NT2/D1 (cell line): ENCODE data around the gene MRI1.

Experiments used
- DNase-seq: peaks from one replicate; pipeline ENCODE4 v3.0.0-alpha.2; 2011; ENCODE audit warnings: low read depth, low spot score
- H3K27me3 ChIP-seq: 2 replicates; pipeline ENCODE4 v1.6.0; 2011; ENCODE audit warnings: mild to moderate bottlenecking; ENCODE audit not compliant: insufficient read length, insufficient read depth
- H3K36me3 ChIP-seq: 2 replicates; pipeline ENCODE4 v1.6.1; 2011; ENCODE audit warnings: mild to moderate bottlenecking, low read length, mixed read lengths; ENCODE audit not compliant: insufficient read depth, insufficient read length
- H3K4me1 ChIP-seq: 2 replicates; pipeline ENCODE4 v1.5.1; 2011; ENCODE audit not compliant: insufficient read depth, insufficient read length
- H3K4me3 ChIP-seq: 2 replicates; pipeline ENCODE4 v1.5.1; 2011; ENCODE audit warnings: low read depth; ENCODE audit not compliant: insufficient read length
- H3K9ac ChIP-seq: 2 replicates; pipeline ENCODE4 v1.6.0; 2011; ENCODE audit warnings: low read depth; ENCODE audit not compliant: insufficient read length
- H3K9me3 ChIP-seq: 2 replicates; pipeline ENCODE4 v1.5.1; 2011; ENCODE audit warnings: mild to moderate bottlenecking, low read length; ENCODE audit not compliant: insufficient read depth
- SUZ12 ChIP-seq: IDR thresholded peaks from 2 replicates; pipeline ENCODE4 v1.6.1; 2011; ENCODE audit not compliant: insufficient read length, insufficient read depth; ENCODE audit errors: extremely low read depth
- YY1 ChIP-seq: IDR thresholded peaks from 2 replicates; pipeline ENCODE4 v1.6.1; 2011; ENCODE audit not compliant: insufficient read length, insufficient read depth
- ZNF274 ChIP-seq: IDR thresholded peaks from 2 replicates; pipeline ENCODE4 v1.6.1; 2011; ENCODE audit warnings: mild to moderate bottlenecking, low read depth, low read length

Gene MRI1

DNA sequence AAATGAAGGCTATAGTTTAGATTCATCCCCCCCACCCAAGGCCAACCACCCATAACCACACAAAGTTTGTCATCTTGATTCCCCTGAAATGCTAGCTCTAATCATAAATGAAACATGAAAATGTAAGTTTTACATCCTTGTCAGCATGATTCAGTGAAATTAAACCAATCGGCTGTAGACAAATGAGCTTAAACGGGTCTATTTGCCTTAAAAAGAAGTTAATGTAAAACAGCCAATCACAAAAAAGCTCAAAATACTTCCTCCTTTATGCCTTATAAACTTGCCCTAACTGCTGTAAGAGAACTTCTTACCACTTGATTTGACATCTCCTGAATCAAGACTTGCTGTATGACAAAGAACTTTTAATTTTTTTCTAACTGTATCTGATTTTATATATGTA is 34.5 kb upstream of the MRI1 start:
- TF ChIP-seq ZNF274 = no peak
- TF ChIP-seq YY1 = no peak
- TF ChIP-seq SUZ12 = no peak
- Histone ChIP-seq H3K36me3 (peaks cover 16% of the 10 kb centered on the region), H3K9me3 (no peaks in the 10 kb centered on the region), H3K27me3 (no peaks in the 10 kb centered on the region), H3K4me1 (no peaks in the 10 kb centered on the region), H3K4me3 (no peak overlapping the region), H3K9ac (no peak overlapping the region)
- no peak for DNase-seq

DNA sequence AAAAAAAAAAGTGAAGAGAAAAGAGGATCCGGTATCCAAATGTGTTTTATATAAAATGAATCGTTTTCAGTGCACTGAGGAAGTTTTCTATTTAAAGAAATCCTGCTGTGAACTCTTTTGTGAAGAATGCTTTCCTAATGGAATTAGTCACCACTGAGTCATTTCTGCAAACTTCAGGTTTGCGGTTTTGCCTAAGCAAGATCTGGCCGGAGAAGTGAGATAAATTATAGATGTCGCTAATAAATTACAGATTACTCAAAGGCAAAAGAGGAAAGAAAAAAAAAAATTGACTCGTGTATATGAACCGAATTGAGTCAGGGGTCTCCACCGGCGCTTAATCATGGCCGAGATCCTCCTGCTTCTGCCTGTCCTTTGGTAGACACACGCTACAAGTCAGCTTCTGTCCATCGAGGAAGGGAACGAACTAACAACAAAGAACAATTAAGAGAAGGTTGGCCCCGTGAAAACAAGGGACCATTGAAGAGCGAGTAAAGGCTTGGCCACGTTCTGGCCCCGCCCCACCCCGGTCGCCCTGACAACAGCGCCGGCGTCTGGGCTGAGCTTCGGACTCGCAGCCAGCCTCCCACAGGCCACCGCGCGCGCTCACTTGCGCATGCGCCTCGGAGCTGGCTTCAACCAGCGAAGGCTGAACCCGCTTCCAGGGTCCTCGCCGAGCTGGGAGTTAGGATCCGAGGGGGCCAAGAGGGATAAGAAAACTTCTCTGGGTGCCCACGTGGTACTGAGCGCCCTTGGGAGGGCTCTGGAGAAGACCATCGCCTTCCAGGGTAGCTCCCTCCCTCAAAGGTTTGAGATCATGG is 33.0 kb upstream of the MRI1 start:
- DNase-seq = peak; percentile 95
- Histone ChIP-seq H3K27me3 (no peaks in the 10 kb centered on the region), H3K4me1 (no peaks in the 10 kb centered on the region), H3K9ac (peak overlapping the region; percentile 96), H3K4me3 (peak overlapping the region; percentile 75), H3K9me3 (no peaks in the 10 kb centered on the region), H3K36me3 (peaks cover 19% of the 10 kb centered on the region)
- TF ChIP-seq YY1 = peak; percentile 19
- TF ChIP-seq SUZ12 = no peak
- TF ChIP-seq ZNF274 = no peak

DNA sequence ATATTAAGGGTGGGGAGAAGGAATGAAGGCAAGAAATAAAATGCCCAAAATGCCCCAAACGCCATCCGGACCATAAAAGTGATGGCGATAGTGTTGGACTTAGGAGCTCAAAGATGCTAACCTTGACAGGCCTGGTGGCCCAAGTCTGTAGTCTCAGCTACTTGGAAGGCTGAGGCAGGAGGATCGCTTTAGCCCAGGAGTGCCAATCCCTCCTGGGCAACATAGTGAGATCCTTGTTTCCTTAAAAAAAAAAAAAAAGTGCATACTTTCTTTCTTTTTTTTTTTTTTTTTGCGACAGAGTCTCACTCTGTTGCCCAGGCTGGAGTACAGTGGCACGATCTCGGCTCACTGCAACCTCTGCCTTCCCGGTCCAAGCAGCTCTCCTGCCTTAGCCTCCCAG is 32.0 kb upstream of the MRI1 start:
- Histone ChIP-seq H3K9me3 (no peaks in the 10 kb centered on the region), H3K4me3 (peak overlapping the region; percentile 75), H3K27me3 (no peaks in the 10 kb centered on the region), H3K4me1 (no peaks in the 10 kb centered on the region), H3K36me3 (peaks cover 26% of the 10 kb centered on the region), H3K9ac (peak overlapping the region; percentile 96)
- TF ChIP-seq YY1 (no peak), ZNF274 (no peak), SUZ12 (no peak)
- DNase-seq = no peak

DNA sequence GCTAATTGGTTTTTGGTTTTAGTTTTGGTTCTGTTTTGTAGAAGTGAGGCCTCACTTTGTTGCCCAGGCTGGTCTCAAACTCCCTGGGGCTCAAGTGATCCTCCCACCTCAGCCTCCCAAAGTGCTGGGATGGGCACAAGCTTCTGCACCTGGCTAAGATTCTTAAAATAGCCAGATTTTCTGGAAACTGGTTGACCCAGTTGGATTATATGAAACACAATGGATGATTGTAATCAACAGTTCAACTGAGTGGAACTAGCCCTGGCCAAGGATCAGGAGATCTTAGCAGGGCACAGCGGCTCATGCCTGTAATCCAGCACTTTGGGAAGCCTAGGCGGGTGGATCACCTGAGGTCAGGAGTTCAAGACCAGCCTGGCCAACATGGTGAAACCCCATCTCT is 29.6 kb upstream of the MRI1 start:
- H3K27me3 ChIP-seq = no peaks in the 10 kb centered on the region
- no peak for DNase-seq
- H3K36me3 ChIP-seq = peaks cover 30% of the 10 kb centered on the region
- TF ChIP-seq SUZ12 = no peak
- TF ChIP-seq YY1 = no peak
- TF ChIP-seq ZNF274 = no peak
- H3K9ac ChIP-seq = no peak overlapping the region
- H3K4me1 ChIP-seq = no peaks in the 10 kb centered on the region
- H3K4me3 ChIP-seq = no peak overlapping the region
- no peaks in the 10 kb centered on the region for H3K9me3 ChIP-seq

DNA sequence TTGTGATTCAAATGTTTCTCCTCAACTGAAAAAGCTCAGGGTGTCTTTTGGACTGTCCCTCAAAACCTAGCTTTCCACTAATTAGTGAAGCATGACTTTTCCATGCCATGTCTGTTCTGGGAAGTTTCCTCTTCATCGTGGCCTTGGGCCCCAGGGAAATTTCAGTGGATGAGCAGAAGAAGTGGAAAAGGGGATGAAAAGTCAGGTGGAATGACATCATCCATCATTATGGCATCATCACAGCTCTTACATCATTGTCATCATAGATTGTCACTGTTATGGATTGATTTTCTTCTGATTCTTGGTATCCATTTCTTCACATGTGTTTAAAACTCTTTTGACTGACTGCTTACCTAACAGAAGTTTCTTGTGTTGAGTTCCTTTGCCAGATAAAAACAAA is 26.2 kb upstream of the MRI1 start:
- H3K36me3 ChIP-seq = peaks cover 40% of the 10 kb centered on the region
- H3K4me1 ChIP-seq = peaks cover 8% of the 10 kb centered on the region
- no peaks in the 10 kb centered on the region for H3K9me3 ChIP-seq
- DNase-seq = no peak
- no peak overlapping the region for H3K4me3 ChIP-seq
- no peak for TF ChIP-seq ZNF274
- TF ChIP-seq YY1 = no peak
- no peak for TF ChIP-seq SUZ12
- H3K27me3 ChIP-seq = no peaks in the 10 kb centered on the region
- no peak overlapping the region for H3K9ac ChIP-seq

DNA sequence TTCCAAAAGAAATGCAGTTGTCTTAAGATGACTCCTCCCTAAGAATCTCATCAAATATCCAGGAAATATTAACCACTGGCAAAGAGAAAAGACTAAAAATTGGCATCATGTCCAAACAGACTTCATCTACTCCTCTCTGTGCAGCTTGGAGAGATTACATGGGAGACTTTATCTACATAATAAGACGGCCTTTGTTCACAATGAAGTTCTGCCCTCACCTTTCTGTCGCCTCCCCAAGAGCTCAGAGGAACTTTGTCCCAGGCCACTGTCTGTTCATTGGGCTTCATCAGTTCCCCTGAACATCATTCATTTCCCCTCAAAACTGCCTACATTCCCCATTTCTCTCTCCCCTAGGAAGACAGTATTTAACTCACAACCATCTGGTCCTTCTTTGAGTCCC is 22.4 kb upstream of the MRI1 start:
- no peak for DNase-seq
- no peaks in the 10 kb centered on the region for H3K9me3 ChIP-seq
- TF ChIP-seq SUZ12 (no peak), YY1 (no peak), ZNF274 (no peak)
- H3K36me3 ChIP-seq = peaks cover 21% of the 10 kb centered on the region
- H3K4me1 ChIP-seq = peaks cover 8% of the 10 kb centered on the region
- H3K4me3 ChIP-seq = no peak overlapping the region
- no peaks in the 10 kb centered on the region for H3K27me3 ChIP-seq
- no peak overlapping the region for H3K9ac ChIP-seq

DNA sequence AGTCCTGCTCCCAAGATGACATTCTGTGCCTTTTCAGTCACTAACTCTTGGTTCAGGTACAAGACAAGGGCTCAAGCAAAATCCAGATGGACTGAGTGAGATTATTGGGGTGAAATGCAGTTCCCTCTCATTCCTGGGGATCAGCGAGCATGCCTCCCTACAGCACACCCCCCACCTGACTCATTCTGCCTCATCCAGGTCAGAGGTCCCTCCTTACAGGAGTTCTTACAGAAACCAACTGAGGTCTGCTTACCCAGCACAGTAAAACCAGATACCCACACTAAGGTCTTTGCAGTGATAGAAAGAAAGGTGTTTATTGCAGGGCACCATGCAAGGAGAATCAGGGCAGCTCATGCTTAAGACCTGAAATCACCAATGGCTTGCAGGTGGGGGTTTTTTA is 21.6 kb upstream of the MRI1 start:
- Histone ChIP-seq H3K36me3 (peaks cover 16% of the 10 kb centered on the region), H3K27me3 (no peaks in the 10 kb centered on the region), H3K9me3 (no peaks in the 10 kb centered on the region; the same call in 1 of the 2 replicates), H3K4me1 (peaks cover 8% of the 10 kb centered on the region), H3K9ac (no peak overlapping the region), H3K4me3 (no peak overlapping the region)
- no peak for DNase-seq
- TF ChIP-seq ZNF274 (no peak), YY1 (no peak), SUZ12 (no peak)
